Renal pelvis (tissue), 4 donors: ENCODE measurements around the gene ATP9B. TPM values are rescaled to one million over a fixed set of nuclear protein-coding genes. Genes with fewer than 3 reads are reported as not detected.
A peak's percentile ranks its signal among the peaks of the same experiment; 100 is the strongest.
"Not testable (repeated sequence)": the region's sequence is repeated elsewhere in the genome, so short reads cannot be mapped to it uniquely, and the experiment has no call there.

Source experiments
- DNase-seq: peaks from one replicate; pipeline ENCODE4 v3.0.0-alpha.2; 2013
- polyA plus RNA-seq, 3 donors: library from polyadenylated mRNA; unstranded; fragments of 120-200 nt; gene quantifications; one replicate each; pipeline ENCODE4 v1.2.1, GENCODE V29; 2013; ENCODE audit not compliant: insufficient read length in 3 of 3

The ATP9B gene
- polyA plus RNA-seq, 3 donors, result 27.8 to 39.5 (median 36.3) TPM

DNA sequence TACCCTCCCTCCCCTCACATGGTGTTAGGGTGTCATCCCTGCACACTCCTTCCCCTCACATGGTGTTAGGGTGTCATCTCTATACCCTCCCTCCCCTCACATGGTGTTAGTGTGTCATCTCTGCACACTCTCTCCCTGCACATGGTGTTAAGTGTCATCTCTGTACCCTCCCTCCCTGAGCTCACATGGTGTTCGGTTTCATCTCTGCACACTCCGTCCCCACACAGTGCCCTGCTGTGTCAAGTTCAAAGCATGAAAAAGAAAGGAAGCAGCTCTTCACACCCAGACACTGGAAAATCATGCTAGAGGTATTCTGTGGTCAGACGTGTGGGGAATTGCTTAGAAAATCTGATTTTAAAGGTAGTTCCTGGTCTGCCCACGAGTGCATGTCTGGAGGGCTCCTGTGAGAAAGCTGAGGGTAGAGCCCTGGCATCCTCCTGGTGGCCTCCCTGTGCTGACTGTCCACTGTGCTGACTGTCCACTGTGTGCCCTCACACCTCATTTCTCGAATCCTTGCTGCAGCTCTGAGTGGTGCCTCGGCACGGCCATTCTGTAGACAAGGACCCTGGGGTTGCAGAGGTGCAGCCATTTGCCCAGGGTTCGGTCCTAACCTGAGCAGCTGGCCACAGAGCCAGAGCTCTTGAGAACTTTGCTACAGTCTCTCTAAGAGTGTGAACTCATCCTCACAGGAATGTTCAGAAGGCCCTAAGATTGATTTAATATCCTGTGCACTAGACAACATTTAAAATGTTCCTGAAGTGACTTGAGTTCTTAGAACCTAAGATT is 257.4 kb downstream of the ATP9B start:
- DNase-seq, result peak; percentile 33

DNA sequence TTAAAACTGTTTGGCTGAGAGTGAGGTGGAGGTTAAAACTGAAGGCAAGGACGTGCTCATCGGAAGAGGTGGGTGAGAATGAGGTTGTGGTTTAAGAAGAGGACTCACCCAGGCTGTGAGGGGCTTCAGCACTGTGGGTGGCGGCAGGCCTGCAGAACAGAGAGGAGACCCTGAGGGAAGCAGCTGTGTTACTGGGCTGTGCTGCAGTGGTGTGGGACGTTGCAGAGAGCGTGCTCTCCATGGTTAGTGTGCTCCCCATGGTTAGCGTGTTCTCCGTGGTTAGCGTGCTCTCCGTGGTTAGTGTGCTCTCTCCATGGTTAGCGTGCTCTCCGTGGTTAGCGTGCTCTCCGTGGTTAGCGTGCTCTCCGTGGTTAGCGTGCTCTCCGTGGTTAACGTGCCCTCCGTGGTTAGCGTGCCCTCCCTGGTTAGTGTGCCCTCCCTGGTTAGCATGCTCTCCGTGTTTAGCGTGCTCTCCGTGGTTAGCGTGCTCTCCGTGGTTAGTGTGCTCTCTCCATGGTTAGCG is 258.1 kb downstream of the ATP9B start:
- no peak for DNase-seq

DNA sequence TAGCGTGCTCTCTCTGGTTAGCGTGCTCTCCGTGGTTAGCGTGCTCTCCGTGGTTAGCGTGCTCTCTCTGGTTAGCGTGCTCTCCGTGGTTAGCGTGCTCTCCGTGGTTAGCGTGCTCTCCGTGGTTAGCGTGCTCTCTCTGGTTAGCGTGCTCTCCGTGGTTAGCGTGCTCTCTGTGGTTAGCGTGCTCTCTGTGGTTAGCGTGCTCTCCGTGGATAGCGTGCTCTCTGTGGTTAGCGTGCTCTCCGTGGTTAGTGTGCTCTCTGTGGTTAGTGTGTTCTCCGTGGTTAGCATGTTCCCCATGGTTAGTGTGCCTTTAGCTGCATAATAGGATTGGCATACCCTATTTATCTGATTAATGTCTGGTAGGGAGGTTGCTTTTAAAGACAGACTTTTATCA is 258.7 kb downstream of the ATP9B start:
- DNase-seq, result not testable (repeated sequence)

DNA sequence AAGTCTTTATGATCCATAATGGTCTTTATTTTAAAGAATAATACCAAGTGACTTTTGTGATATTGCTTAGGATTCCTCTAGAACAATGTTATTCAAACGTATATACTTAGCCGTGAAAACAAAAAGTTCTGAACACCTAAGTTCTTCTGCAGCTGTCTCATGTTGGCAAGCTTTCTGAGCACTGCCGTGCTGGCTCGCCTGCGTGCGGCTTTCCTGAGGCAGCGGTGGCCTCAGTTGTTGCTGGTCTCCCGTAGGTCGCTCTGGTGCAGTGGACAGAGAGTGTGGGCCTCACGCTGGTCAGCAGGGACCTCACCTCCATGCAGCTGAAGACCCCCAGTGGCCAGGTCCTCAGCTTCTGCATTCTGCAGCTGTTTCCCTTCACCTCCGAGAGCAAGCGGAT is 259.7 kb downstream of the ATP9B start:
- no peak for DNase-seq

DNA sequence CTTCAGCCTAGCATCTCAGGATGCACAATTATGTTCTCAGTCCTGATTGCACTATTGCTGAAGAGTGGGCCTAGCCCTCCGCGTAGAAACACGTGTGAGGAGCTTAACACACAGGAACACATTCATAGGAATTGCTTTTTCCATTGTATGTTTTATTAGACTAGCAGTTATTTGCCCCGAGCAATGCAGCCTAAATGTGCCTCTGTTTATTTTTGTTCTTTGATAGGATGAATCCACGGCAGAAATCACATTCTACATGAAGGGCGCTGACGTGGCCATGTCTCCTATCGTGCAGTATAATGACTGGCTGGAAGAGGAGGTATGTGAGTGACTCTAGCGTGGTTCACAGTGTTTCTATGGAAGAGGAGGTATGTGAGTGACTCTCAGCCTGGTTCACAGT is 260.6 kb downstream of the ATP9B start:
- DNase-seq, result no peak

DNA sequence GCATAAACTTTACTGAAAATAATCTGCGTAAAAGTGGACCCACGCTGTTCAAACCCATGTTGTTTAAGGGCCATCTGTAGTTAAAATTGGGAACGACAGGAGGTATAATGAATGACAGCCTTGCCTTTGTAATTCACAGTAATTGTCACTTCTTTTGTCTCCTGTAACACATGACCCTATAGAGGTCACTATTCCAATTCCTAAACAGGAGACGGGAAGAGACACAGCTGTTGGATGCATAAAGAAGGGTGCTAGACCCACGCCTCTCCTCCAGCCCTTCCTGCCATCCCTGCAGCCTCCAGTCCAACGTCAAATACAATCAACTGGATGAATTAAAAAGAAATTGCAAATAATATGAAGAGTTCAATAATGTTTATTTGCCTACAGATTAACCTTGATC is 263.5 kb downstream of the ATP9B start:
- DNase-seq, result no peak

DNA sequence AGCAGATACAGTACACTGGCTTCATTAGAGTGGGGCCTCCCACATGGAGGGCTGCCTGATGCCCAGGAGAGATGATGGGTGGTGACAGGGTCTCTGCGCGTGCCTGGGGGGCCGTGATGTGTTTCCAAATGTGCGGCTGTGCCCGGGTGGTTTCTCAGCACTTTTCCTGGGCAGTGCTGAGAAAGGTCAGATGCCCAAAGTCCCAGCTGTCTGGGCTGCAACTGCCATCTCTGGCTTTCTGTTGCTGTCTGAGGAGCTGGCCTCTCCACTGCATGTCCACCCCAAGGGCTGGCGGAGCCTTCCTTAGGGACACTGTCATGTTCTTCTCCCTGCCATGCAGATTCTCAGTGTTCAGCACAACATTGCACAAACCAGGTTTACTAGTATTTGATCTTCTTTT is 263.9 kb downstream of the ATP9B start:
- no peak for DNase-seq

DNA sequence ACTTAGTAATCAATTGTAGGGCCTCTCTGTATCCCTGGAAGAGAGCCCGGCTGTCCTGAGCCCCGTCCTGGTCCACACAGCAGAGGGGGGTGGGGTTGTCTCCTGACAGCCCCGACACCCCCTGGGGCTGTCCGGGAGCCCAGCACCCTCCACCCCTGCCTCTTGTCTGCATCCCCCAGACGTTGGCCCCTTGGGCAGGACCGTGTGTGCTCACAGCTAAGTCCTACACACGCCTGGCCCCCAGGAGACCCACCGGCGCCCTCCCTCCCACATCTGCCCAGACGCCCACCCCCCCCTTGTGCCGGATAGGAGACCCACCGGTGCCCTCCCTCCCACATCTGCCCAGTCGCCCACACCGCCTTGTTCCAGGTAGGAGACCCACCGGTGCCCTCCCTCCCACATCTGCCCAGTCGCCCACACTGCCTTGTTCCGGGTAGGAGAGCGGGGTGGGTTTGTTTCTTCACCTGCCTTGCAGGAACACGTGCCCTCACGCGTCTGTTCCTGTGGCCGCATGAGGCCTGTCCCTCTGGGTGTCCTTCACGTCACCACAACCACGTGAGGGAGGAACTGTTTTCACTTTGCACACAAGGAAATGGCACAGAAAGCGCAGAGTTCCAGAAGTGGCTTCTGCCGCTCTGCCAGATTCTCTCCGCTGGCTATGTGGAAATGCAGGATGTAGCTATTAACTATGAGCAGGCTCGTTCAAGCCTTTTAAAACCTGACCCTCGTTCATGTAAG is 265.5 kb downstream of the ATP9B start:
- no peak for DNase-seq

DNA sequence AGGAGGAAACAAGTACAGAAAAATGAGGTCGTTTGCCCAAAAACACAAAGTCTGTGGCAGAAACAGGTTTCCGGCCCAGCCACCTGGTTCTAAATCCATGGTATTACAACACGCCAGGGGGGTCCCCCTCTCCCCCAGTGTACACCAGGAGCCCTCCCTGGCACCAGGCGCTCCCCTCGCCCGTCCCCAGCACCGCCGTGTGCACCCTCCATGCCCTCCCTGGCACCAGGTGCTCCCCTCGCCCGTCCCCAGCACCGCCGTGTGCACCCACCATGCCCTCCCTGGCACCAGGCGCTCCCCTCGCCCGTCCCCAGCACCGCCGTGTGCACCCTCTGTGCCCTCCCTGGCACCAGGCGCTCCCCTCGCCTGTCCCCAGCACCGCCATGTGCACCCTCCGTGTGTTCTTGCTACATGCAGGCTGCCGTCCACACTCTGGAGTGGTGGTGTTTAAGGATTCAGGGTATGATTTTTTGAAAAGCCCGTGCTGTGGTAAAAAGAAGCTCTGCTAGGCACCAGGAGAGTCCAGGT is 266.7 kb downstream of the ATP9B start:
- DNase-seq, result no peak

DNA sequence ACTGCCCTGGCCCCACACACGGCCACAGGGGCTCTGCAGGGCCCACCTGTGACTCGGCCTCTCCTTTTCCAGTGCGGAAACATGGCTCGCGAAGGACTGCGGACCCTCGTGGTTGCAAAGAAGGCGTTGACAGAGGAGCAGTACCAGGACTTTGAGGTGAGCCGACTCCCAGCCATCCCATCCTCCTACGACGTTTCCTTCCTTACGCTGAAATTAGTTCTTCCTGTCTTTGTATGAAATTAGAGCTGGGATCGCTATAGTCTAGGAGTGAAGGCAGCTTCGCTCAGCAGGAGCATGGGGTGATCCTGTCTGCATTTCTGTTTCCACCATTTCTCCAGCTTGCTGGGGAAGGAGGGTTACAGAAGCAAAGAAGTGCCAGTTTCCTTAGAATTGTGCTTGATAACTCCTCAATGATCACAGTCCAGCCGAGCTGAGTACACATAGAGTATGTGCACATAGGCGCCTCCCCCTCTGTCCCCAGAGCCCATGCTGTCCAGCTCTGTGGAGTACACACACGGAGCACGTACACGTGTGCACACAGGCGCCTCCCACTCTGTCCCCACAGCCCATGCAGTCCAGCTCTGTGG is 267.5 kb downstream of the ATP9B start:
- DNase-seq, result no peak

DNA sequence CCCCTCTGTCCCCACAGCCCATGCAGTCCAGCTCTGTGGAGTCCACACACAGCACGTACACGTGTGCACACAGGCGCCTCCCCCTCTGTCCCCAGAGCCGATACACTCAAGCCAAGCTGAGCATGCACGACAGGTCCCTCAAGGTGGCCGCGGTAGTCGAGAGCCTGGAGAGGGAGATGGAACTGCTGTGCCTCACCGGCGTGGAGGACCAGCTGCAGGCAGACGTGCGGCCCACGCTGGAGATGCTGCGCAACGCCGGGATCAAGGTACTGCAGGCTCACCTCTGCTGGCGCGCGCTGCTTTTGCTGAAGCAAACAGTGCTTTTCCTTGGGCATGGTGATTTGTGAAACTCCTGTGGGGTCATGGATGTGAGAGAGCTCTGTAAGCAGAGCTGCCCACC is 268.0 kb downstream of the ATP9B start:
- DNase-seq, result no peak

DNA sequence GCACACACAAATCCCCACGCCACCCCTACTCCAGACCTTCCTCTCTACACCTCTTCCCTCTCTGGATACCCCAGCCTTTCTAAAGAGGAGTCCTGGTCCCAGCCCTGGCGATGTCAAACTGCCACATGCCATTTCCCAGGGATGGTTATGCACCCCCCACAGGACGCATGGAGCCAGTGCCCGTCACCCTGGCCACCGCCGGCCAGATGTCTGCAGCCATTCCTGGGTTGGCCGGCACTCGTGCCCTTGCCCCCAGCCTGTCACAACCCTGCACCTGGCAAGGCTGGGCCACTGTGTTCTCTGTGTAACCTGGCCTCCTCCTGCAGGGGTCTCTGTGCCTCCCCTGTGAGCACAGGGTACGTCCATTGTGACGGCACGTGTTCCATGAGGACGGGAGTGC is 268.4 kb downstream of the ATP9B start:
- no peak for DNase-seq

DNA sequence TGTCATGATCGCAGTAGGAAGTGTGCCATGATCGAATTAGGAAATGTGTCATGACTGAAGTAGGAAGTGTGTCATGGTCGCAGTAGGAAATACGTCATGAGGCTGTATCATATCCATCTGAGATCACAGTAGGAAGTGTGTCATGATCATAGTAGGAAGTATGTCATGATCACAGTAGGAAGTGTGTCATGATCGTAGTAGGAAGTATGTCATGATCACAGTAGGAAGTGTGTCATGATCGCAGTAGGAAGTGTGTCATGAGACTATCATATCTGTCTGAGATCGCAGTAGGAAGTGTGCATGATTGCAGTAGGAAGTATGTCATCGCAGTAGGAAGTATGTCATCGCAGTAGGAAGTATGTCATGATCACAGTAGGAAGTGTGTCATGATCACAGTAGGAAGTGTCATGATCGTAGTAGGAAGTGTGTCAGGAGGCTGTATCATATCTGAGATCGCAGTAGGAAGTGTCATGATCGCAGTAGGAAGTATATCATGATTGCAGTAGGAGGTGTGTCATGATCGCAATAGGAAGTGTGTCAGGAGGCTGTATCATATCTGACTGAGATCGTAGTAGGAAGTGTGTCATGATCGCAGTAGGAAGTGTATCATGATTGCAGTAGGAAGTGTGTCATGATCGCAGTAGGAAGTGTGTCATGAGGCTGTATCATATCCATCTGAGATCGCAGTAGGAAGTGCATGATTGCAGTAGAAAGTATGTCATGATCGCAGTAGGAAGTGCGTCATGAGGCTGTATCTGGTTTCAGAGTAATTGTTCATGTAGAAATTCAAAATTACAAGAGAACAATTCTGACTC is 270.1 kb downstream of the ATP9B start:
- no peak for DNase-seq

DNA sequence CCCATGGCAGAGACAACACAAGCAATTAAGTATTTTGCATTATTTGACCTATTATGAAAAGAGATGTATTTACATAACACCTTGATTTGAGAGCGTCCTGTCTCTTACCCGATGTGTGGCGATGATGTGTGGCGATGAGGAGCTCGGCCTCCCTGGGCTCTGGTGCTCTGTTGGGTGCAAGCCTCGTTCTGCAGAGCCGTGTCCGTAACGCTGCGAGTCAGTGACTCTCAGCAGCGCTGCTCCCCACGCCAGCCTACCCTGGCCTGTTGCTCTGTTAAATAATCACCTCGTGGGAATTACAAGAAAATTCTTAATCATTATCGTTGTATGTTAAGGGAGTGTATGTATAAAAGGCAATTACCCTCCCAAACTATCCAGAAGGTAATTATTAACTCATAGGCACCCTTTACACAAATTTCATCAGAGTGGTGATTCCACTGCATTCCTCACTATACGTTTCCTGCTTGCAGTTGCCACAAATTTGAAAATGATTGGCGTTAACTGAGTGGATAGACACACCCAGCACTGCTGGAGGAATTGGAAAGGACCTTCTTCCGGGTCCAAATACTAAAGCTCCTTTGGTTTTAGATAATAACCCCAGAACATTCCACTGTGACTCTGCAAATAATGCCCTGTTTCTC is 274.5 kb downstream of the ATP9B start:
- peak; percentile 9 for DNase-seq

DNA sequence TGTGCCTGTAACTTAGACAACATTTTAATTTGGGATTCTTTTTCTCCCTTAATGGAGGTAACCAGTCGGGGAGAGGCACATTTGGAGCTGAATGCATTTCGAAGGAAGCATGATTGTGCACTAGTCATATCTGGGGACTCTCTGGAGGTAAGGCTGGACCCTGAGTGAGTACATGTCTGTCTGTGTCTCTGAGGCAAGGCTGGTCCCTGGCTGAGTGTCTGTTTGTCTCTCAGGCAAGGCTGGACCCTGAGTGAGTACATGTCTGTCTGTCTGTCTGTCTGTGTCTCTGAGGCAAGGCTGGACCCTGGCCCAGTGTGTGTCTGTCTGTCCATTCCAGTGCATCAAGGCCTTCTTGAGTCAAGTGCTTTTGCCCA is 275.0 kb downstream of the ATP9B start:
- DNase-seq, result no peak

DNA sequence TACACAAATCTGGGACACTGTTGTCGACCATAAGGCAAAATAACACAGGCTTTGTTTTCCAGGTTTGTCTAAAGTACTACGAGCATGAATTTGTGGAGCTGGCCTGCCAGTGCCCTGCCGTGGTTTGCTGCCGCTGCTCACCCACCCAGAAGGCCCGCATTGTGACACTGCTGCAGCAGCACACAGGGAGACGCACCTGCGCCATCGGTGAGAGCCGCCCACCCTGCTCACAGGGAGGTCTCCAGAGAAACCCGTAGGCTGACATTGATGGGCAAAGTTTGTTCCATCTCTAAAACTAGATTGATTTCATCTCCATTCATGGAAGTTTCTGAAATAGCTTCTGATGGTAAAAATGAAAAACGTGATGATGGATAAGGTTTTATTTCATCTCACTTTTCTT is 276.2 kb downstream of the ATP9B start:
- DNase-seq, result no peak

DNA sequence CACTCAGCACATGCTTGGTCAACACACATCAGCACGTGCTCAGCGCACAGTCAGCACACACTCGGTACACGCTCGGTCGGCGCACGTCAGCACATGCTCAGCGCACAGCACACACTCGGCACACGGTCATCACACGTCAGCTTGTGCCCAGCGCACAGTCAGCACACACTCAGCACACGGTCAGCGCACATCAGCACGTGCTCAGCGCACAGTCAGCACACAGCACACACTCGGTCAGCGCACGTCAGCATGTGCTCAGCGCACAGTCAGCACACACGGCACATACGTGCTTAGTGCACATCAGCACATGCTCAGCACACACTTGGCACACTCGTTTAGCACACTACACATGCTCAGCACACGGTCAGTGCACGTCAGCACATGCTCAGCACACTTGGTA is 276.8 kb downstream of the ATP9B start:
- DNase-seq, result no peak

DNA sequence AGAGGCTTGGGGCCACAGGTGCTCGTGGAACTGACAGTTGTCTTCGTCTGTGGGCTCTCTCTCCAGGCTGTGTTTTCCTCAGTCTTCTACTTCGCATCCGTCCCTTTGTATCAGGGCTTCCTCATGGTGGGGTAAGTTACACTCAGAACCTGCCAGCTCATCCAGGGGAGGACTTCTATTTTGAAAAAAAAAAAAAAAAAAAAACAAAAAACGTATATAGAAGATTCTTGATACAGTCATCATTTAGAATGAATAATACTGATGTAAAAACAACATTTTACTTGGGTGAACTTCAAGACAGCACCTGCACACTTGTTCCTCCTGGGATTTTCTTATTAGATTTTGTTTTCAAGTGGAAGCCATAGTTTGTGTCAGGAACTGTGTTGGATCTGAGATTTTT is 278.9 kb downstream of the ATP9B start:
- no peak for DNase-seq

DNA sequence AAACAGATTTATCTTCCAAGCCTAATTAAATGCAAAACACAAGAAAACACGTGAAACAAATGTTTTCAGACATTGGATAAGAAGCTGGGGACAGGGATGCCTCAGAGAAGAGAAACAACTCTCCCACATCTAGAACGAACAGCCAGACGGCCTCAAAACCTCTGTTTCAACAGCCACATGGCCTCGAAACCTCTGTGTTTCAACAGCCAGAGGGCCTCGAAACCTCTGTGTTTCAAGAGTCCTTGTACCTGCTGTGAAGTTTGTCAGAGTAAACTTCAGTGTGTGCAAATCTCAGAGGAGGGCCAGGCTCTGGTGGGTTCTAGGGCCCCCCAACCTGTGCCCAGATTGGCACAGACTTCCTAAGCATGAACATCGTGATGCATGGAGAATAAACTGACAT is 283.2 kb downstream of the ATP9B start:
- no peak for DNase-seq

DNA sequence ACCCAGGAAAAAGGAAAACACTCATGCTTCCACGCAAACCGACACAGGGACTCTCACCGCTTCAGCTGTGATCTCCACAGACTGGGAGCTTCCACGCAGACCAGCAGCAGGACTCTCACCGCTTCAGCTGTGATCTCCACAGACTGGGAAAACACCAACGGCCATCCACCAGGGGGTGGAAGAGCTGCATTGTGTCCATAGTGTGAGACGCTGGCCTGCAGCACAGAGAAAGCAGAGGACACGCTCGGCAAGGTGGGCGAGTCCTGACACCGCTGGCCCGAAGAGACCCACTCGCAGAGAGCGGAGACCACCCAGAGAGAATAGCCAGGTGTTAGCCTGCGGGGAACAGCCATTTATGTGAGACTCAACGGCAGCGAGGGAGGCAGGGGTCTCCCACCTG is 284.1 kb downstream of the ATP9B start:
- DNase-seq, result peak; percentile 34

DNA sequence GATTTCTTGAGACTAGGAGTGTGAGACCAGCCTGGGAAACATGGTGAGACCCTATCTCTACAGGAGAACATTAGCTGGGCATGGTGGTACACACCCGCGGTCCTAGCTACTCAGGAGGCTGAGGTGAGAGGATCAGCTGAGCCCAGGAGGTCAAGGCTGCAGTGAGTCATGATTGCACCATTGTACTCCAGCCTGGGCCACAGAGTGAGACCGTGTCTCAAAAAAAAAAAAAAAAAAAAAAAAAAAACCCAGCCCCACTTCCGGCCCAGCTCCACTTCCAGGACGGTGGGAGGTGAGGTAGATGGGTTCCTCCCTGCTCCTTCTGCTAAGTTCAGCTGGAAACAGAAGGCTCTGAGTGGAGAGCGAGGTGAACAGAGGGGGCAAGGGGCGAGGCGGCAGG is 285.2 kb downstream of the ATP9B start:
- DNase-seq, result no peak
